ENCODE measurements around the gene ESYT3.

DNA sequence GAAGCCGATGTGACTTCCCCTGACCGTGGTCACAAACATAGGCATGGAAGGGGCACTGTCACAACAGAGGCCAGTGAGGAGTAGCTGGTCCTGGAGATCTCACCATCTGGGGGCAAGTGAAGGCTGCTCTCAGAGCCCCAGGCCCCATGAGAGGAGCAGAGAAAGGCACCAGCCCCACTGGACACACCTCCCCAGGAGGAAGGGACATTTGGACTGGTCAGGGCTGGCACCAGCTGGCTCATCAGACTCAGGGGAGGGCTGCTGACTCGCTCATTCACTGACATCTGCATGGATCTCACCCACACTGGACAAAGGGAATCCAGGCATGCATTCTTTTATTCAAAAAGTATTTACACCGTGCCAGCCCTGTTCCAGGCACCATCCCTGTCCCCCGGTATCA, 26.8 kb downstream of the ESYT3 start:
- TF ChIP-seq CTCF (IDR thresholded peaks at IDR 0.05) (no peak), POLR2A (IDR thresholded peaks at IDR 0.05) (no peak)
